Osteocyte (in vitro differentiated cells): ENCODE data around the gene TRIM66. TPM values are rescaled to one million over a fixed set of nuclear protein-coding genes. Genes with fewer than 3 reads are reported as not detected.

Experiments used
- DNase-seq: peaks from one replicate; pipeline ENCODE4 v3.0.0; 2021; ENCODE audit warnings: mixed read lengths; ENCODE audit not compliant: unreplicated experiment; ENCODE audit errors: extremely low spot score
- H3K27ac Mint-ChIP-seq: one replicate; pipeline ENCODE4 v1.8.0; 2021; ENCODE audit warnings: mild to moderate bottlenecking, mixed read lengths; ENCODE audit not compliant: unreplicated experiment
- H3K27me3 Mint-ChIP-seq: one replicate; pipeline ENCODE4 v1.8.0; 2021; ENCODE audit warnings: mixed read lengths; ENCODE audit not compliant: unreplicated experiment
- H3K36me3 Mint-ChIP-seq: one replicate; pipeline ENCODE4 v1.8.0; 2021; ENCODE audit warnings: mixed read lengths; ENCODE audit not compliant: unreplicated experiment
- H3K4me1 Mint-ChIP-seq: one replicate; pipeline ENCODE4 v1.8.0; 2021; ENCODE audit warnings: mixed read lengths; ENCODE audit not compliant: unreplicated experiment
- H3K4me3 Mint-ChIP-seq: one replicate; pipeline ENCODE4 v1.8.0; 2021; ENCODE audit warnings: mild to moderate bottlenecking, moderate library complexity, mixed read lengths; ENCODE audit not compliant: unreplicated experiment
- H3K9me3 Mint-ChIP-seq: one replicate; pipeline ENCODE4 v1.8.0; 2021; ENCODE audit warnings: mixed read lengths; ENCODE audit not compliant: unreplicated experiment
- total RNA-seq: library from RNA; stranded (reverse); gene quantifications from 2 replicates; pipeline ENCODE4 v1.2.1, GENCODE V29; 2021
- TF ChIP-seq, protein P1 (sequence below): fragments of 200-600 bp; sonication (generic); IDR thresholded peaks from 2 replicates; pipeline ENCODE4 v1.5.0; 2021; ENCODE audit warnings: antibody characterized with exemption, mild to moderate bottlenecking, moderate library complexity

TRIM66 gene
- total RNA-seq, 1 donor from 2014 or later = 10.0 TPM

DNA sequence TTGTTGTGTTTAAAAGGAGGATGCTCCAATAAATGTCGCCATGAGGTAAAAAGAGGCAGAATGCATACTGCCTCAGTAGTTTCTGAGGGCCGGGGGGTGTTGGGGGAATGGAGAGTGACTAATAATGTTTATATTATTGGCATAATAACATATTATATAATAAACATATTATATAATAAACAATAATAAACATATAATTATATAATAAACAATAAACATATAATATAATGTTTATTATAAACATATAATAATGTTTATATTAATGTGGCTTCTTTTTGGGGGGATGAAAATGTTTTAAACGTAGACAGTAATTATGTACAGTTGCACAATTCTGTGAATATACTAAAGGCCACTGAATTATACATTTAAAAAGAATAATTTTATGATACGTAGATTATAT is 35.6 kb downstream of the TRIM66 start:
- Mint-ChIP-seq H3K4me1 (peaks cover 6% of the 10 kb centered on the region), H3K9me3 (no peaks in the 10 kb centered on the region), H3K27me3 (no peaks in the 10 kb centered on the region), H3K27ac (no peak overlapping the region), H3K36me3 (peaks cover 5% of the 10 kb centered on the region), H3K4me3 (no peak overlapping the region)
- TF ChIP-seq, protein P1, sequence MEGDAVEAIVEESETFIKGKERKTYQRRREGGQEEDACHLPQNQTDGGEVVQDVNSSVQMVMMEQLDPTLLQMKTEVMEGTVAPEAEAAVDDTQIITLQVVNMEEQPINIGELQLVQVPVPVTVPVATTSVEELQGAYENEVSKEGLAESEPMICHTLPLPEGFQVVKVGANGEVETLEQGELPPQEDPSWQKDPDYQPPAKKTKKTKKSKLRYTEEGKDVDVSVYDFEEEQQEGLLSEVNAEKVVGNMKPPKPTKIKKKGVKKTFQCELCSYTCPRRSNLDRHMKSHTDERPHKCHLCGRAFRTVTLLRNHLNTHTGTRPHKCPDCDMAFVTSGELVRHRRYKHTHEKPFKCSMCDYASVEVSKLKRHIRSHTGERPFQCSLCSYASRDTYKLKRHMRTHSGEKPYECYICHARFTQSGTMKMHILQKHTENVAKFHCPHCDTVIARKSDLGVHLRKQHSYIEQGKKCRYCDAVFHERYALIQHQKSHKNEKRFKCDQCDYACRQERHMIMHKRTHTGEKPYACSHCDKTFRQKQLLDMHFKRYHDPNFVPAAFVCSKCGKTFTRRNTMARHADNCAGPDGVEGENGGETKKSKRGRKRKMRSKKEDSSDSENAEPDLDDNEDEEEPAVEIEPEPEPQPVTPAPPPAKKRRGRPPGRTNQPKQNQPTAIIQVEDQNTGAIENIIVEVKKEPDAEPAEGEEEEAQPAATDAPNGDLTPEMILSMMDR = no peak
- no peak for DNase-seq

DNA sequence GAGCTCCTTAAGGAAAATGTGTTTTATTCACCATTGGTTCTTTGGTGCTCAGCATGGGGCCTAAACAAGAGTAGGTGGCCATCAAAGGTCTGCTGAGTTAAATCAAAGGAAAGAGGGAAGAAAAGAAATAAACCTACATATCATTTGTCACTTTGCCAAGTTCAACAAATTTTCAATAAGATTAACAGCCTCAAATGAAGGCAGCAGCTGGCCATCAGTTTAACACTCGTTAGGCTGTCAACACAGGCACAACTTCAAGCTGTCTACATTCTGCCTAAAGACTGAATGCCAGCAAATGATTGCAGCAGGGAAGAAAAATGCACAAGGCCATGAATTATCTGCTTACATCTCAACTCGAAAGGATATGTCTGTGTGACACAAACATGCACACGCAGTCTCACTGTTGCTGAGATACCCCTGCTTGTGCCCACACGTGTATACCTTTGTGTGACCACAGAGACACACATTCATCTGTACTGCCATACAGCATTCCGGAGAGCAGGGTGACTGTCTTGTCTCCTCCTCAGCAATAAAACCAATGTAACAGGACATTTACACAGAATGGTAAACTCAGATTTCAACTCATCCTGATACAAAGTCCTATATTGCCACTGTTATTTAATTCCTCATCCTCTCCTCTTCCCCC is 40.1 kb downstream of the TRIM66 start:
- no peak for DNase-seq
- TF ChIP-seq, protein P1 = no peak

DNA sequence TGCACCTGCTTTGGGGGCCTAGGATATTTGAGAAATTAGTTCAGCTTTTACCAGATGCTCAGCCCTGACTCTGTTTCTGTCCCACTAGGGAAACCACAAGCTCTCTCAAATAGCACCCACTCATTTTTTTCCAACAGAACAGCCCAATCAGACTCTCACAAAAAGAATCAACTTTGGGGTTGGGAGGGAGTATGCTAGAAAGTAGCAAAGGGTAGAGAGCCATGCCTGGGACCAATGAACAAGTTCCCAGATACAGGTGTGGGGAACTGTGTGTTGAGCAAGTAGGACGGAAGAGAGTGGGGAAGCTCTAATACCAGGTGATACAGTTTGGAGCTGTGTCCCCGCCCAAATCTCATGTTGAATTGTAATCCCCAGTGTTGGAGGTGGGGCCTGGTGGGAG is 41.1 kb downstream of the TRIM66 start:
- TF ChIP-seq, protein P1 = no peak
- Mint-ChIP-seq H3K4me1 (no peaks in the 10 kb centered on the region), H3K27me3 (no peaks in the 10 kb centered on the region), H3K9me3 (no peaks in the 10 kb centered on the region), H3K4me3 (no peak overlapping the region), H3K27ac (no peak overlapping the region), H3K36me3 (peaks cover 18% of the 10 kb centered on the region)
- no peak for DNase-seq

More for the DNA sequence above, 40.1 kb downstream of the TRIM66 start:
- no peaks in the 10 kb centered on the region for H3K4me1 Mint-ChIP-seq
- no peaks in the 10 kb centered on the region for H3K9me3 Mint-ChIP-seq
- peaks cover 13% of the 10 kb centered on the region for H3K36me3 Mint-ChIP-seq
- no peak overlapping the region for H3K4me3 Mint-ChIP-seq
- H3K27me3 Mint-ChIP-seq = no peaks in the 10 kb centered on the region
- no peak overlapping the region for H3K27ac Mint-ChIP-seq

DNA sequence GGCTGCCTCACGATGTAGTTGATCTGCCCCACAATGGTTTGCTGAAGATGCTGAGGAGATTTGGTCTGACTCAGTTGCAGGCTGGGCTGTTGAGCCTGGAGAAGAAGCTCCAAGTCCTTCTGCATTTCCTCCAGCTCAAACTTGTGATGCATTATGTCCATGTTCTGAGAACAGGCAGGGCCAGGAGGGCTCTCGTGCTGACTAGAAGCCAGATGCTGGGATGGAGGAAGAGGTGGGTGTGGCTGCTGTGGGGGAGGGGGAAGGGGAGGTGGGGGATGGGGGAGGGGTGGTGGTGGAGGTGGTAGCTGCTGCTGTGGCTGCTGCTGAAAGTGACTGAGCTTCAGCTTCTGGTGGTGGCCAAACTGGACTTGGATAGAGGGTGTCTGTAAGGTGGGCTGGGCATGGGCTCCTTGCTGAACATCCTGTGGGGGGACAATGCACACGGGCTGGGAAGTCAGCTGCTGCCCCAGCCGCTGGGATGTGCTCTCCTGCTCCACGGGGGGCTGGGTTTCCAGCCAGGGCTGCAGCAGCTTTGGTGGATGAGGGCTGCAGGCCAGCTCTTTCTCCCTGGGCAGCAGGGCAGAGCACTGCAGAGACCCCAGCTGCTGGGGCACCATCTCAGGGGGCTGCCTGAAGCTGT is 42.1 kb downstream of the TRIM66 start:
- Mint-ChIP-seq H3K9me3 (no peaks in the 10 kb centered on the region), H3K27me3 (no peaks in the 10 kb centered on the region), H3K36me3 (peaks cover 24% of the 10 kb centered on the region), H3K4me3 (no peak overlapping the region), H3K27ac (no peak overlapping the region), H3K4me1 (no peaks in the 10 kb centered on the region)
- no peak for DNase-seq
- TF ChIP-seq, protein P1 = no peak

DNA sequence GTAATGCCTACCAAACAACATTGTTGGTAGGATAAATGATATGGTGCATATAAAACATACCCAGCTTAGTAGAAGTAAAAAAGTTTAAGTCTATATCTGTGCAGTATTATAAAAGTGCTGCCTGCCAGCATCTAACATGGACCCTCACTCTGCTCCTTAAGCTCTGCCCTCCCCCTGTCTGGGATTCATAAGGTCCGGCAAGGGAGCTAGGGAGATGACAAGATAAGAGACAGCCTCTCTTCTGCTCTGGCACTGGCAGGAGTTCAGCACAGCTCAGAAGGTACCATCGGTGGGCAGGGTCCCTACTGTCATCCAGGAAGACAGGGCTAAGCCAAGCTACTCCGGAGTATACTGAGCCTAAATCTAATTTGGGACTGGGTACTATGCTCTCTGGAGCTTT is 42.8 kb downstream of the TRIM66 start:
- Mint-ChIP-seq H3K4me1 (no peaks in the 10 kb centered on the region), H3K9me3 (no peaks in the 10 kb centered on the region), H3K27me3 (no peaks in the 10 kb centered on the region), H3K27ac (no peak overlapping the region), H3K4me3 (no peak overlapping the region), H3K36me3 (peaks cover 24% of the 10 kb centered on the region)
- TF ChIP-seq, protein P1 = no peak
- no peak for DNase-seq
